Kidney (tissue), 14 donors: Measurements from ENCODE around the gene PRR35. TPM values are rescaled to one million over a fixed set of nuclear protein-coding genes. Genes with fewer than 3 reads are reported as not detected.

ENCODE experiments used
- DNase-seq, 5 donors: peaks; one replicate each; pipeline ENCODE4 v3.0.0-alpha.2; 2013 to 2020
- FAIRE-seq: peaks from 2 replicates; lab custom pipeline; 2012; peaks lifted over from hg19 to GRCh38; lab: Jason Lieb, UNC
- H3K27ac ChIP-seq, 2 donors: one replicate each; pipeline ENCODE4 v1.7.0; 2013; ENCODE audit warnings: low read depth in 2 of 2, low read length in 2 of 2, inconsistent platforms in 1 of 2
- H3K27me3 ChIP-seq: one replicate; pipeline ENCODE4 v1.7.1; 2013; ENCODE audit warnings: low read length, inconsistent platforms; ENCODE audit not compliant: control insufficient read depth, insufficient read depth
- H3K36me3 ChIP-seq, 3 donors: one replicate each; pipeline versions ENCODE4 v1.7.0 to v1.7.1; 2013; ENCODE audit warnings: low read length in 3 of 3, control low read depth in 1 of 3, inconsistent platforms in 1 of 3; ENCODE audit not compliant: insufficient read depth in 3 of 3, control insufficient read depth in 2 of 3
- H3K4me1 ChIP-seq, 3 donors: one replicate each; pipeline versions ENCODE4 v1.7.0 to v1.7.1; 2013; ENCODE audit warnings: low read length in 3 of 3, inconsistent platforms in 1 of 3, low read depth in 1 of 3; ENCODE audit not compliant: control insufficient read depth in 2 of 3, insufficient read depth in 2 of 3
- H3K4me3 ChIP-seq, 3 donors: one replicate each; pipeline versions ENCODE4 v1.7.0 to v1.8.1; 2013; ENCODE audit warnings: low read length in 3 of 3, control low read depth in 1 of 3, inconsistent platforms in 1 of 3
- H3K9ac ChIP-seq, 3 donors: one replicate each; pipeline versions ENCODE4 v1.7.0 to v1.7.1; 2013; ENCODE audit warnings: low read length in 3 of 3, control low read depth in 1 of 3, inconsistent platforms in 1 of 3
- H3K9me3 ChIP-seq, 3 donors: one replicate each; pipeline versions ENCODE4 v1.7.0 to v1.7.1; 2013; ENCODE audit warnings: low read length in 3 of 3, control low read depth in 1 of 3, inconsistent platforms in 1 of 3; ENCODE audit not compliant: control insufficient read depth in 2 of 3, insufficient read depth in 1 of 3
- intact Hi-C: fragments of 100-400 bp; cut with DNase I; formaldehyde crosslinking; loops from one replicate; pipeline ENCODE4 v1.11.1; 2022
- polyA plus RNA-seq: library from polyadenylated mRNA; stranded (reverse); fragments of 350-450 nt; fragmentation: Illumina TruSeq; extraction: RNeasy Lipid Tissue Mini Kit (QIAGEN cat#74804); gene quantifications from one replicate; pipeline ENCODE4 v1.2.3, GENCODE V29; 2014; ENCODE audit warnings: low read depth, low replicate concordance; ENCODE audit not compliant: insufficient read depth
- total RNA-seq: library from RNA; stranded (reverse); fragmentation: NEBNext Ultra II Directional; extraction: Animal tissue kit (Norgen Biotek cat#: 25700); gene quantifications from one replicate; pipeline ENCODE4 v1.2.1, GENCODE V29; 2021
- TF ChIP-seq, protein P1 (sequence below): IDR thresholded peaks from 3 replicates; pipeline ENCODE4 v1.5.1; 2012; ENCODE audit warnings: mild to moderate bottlenecking, moderate library complexity, borderline replicate concordance; ENCODE audit not compliant: insufficient read depth; ENCODE audit errors: extremely low read depth
- donor health status: control.
- donor health status: control.
- donor health status: control.
- donor health status: control.
- donor health status: control.
- donor health status: DM: yes; HTN: yes; CAD: no.
- donor health status: Normal renal cell carcinoma (clear cell type).

Gene PRR35
- total and polyA plus RNA-seq, 2 donors from 2014 or later: 1.8 to 24.4 TPM

DNA sequence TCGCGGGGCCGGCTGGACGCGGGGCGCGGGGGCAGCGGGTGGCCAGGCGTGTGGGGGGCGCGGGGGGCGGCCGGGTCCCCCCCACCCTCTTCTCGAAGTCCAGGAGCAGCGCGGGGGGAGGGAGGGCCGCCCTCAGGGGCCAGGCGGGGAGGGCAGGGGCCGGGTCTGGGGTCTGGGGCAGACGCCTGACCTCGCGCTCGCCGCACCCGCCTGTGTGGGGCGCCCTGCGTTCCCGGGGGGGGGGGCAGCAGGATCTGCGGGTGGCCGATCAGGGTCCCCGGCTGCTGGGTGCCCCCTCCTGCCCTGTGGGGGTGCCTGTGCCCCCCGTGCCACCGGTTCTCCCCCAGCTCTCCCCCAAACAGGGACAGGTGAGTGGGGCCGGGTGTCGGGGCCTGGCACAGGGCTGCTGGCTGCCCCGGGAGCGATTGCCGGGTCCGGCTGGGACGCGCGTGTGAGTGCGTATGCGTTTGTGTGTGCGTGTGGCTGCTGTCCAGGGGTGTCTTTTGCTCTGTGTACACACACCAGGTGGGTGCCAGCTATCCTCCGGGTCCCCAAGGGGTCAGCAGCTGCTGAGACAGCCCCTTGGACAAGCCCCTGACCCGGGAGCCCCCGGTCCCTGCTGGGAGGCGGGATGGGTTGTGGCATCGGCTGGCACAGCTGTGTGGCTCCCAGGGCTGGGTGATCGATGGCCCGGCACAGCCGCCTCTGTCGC, 663 bp downstream of the PRR35 start:
- DNase-seq (no peak), FAIRE-seq (no peak)
- Histone ChIP-seq H3K36me3 (no peaks in the 10 kb centered on the region), H3K27me3 (peaks cover 8% of the 10 kb centered on the region), H3K4me3 (no peak overlapping the region), H3K4me1 (peaks cover 0 to 27% (median 3%) of the 10 kb centered on the region in 3 donors), H3K9me3 (no peaks in the 10 kb centered on the region), H3K27ac (no peak overlapping the region), H3K9ac (no peak overlapping the region)
- intact Hi-C loops: no loop called here
- TF ChIP-seq, protein P1, sequence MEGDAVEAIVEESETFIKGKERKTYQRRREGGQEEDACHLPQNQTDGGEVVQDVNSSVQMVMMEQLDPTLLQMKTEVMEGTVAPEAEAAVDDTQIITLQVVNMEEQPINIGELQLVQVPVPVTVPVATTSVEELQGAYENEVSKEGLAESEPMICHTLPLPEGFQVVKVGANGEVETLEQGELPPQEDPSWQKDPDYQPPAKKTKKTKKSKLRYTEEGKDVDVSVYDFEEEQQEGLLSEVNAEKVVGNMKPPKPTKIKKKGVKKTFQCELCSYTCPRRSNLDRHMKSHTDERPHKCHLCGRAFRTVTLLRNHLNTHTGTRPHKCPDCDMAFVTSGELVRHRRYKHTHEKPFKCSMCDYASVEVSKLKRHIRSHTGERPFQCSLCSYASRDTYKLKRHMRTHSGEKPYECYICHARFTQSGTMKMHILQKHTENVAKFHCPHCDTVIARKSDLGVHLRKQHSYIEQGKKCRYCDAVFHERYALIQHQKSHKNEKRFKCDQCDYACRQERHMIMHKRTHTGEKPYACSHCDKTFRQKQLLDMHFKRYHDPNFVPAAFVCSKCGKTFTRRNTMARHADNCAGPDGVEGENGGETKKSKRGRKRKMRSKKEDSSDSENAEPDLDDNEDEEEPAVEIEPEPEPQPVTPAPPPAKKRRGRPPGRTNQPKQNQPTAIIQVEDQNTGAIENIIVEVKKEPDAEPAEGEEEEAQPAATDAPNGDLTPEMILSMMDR: no peak

DNA sequence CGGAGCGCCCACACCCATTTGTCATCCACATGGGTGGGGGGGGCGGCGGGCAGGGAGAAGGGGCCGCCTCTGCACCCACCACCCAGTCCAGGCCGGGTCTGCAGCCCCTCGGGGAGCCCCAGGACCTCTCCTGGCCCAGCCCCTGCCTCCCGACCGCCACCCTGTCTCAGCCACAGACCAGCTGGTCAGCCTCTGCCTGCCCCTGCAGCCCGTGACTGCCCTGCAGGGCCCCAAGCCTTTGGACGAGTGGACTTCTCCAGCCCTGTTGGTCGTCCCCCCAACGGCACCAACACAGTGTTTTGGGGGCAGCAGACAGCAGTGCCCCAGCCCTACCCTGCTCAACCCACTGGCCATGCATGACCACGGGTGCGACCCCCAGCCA, 1.2 kb downstream of the PRR35 start:
- Histone ChIP-seq H3K4me3 (no peak overlapping the region), H3K36me3 (no peaks in the 10 kb centered on the region), H3K4me1 (peaks cover 0 to 32% (median 3%) of the 10 kb centered on the region in 3 donors), H3K27me3 (peaks cover 8% of the 10 kb centered on the region), H3K27ac (peak overlapping the region in 1 of 2 donors; percentile 41), H3K9me3 (no peaks in the 10 kb centered on the region), H3K9ac (no peak overlapping the region)
- TF ChIP-seq, protein P1: no peak
- intact Hi-C loops: no loop called here
- DNase-seq (no peak), FAIRE-seq (no peak)

DNA sequence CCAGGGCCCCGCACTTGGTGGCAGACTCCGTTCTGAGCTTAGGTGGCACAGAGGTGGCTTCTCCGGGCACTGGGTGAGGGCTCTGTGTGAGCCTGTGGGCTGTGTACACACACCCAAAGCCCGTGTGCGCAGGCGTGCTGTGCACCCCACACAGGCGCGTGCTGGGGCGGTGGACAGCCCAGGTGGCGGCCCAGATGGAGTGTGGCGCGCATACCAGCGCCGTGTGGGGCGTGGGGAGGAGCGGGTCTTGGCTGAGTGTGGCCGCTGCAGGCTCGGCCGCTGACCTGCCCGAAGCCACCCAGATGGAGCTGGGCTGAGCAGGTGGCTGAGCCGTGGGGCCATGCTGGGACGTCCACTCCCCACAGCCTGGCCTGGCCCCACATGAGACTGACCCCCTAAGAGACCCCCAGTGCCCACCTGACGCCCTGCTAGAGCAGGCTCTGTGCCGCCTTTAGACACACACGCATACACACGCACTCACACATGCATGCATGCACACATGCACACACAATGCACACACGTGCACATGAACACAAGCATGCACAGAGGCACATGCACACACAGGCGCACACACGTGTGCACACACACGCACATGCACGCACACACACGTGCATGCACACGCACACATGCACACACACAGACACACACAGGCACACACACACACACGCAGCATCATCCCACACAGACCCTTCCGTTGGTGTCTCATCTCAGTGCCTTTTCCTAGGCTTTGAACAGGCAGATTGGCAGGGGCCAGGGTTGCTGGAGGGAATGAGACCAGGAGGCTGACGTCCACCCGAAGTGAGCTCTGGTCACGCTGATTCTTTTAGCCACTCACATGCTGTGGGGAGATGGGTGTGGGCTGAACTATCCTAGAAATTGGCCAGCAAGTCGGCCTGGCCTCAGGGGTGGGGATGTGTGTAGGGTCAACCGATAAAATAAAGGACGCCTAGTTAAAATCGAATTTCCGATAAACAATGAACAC, 2.1 kb downstream of the PRR35 start:
- no peak overlapping the region for H3K9ac ChIP-seq
- intact Hi-C loops: no loop called here
- H3K27ac ChIP-seq: no peak overlapping the region
- no peaks in the 10 kb centered on the region for H3K36me3 ChIP-seq
- FAIRE-seq: no peak
- DNase-seq: no peak
- TF ChIP-seq, protein P1: no peak
- peaks cover 8% of the 10 kb centered on the region for H3K27me3 ChIP-seq
- H3K4me3 ChIP-seq: peak overlapping the region in 1 of 3 donors; percentile 45
- no peaks in the 10 kb centered on the region for H3K9me3 ChIP-seq
- H3K4me1 ChIP-seq: peaks cover 0 to 38% (median 3%) of the 10 kb centered on the region in 3 donors
